Sigmoid colon (tissue), 4 donors: ENCODE results near the gene FGR.
"Not testable (repeated sequence)": the region's sequence is repeated elsewhere in the genome, so short reads cannot be mapped to it uniquely, and the experiment has no call there.

Experiments used
- CTCF ChIP-seq, 4 experiments: fragments of 450-650 bp in 3 of 4; fragments of 200-600 bp in 1 of 4; IDR thresholded peaks; one replicate each; pipeline ENCODE4 v1.5.1; 2016 to 2019; ENCODE audit warnings: antibody characterized with exemption in 4 of 4, mild to moderate bottlenecking in 3 of 4, moderate library complexity in 2 of 4
- EP300 ChIP-seq, 4 donors: sonication (generic); formaldehyde crosslinking; IDR thresholded peaks; one replicate each; pipeline ENCODE4 v1.6.1; 2017; ENCODE audit warnings: antibody characterized with exemption in 4 of 4
- POLR2A ChIP-seq, 2 donors: fragments of 450-650 bp; IDR thresholded peaks; one replicate each; pipeline ENCODE4 v1.6.1; 2016; ENCODE audit warnings: antibody characterized with exemption in 2 of 2, mild to moderate bottlenecking in 2 of 2, moderate library complexity in 2 of 2
- POLR2AphosphoS5 ChIP-seq, 4 donors: sonication (generic); formaldehyde crosslinking; IDR thresholded peaks; one replicate each; pipeline ENCODE4 v1.6.1; 2017; ENCODE audit warnings: antibody characterized with exemption in 4 of 4

DNA sequence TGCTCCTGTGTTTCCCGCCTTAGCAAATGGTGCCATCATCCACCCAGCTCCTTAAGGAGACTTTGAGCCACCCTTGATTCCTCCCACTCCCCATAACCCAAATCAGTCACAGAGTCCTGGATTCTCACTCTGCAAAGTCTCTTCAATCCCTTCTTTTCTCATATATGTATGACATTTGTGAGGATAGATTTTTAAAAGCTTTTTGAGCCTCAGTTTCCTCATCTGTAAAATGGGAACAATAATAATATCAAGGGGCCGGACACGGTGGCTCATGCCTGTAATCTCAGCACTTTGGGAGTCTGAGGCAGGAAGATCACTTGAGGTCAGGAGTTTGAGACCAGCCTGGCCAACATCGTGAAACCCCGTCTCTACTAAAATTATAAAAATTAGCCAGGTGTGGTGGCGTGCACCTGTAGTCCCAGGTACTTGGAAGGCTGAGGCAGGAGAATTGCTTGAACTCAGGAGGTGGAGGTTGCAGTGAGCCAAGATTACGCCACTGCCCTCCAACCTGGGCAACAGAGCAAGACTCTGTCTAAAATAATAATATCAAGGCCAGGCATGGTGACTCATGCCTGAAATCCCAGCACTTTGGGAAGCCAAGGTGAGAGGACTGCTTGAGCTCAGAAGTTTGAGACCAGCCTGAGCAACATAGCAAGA lies 15.1 kb downstream of the FGR start:
- not testable (repeated sequence) for TF ChIP-seq EP300, CTCF, POLR2A, POLR2AphosphoS5 (IDR thresholded peaks at IDR 0.05)
